ENCODE data around the gene PCDHGB6. TPM values are rescaled to one million over a fixed set of nuclear protein-coding genes. Genes with fewer than 3 reads are reported as not detected.
"Not testable (repeated sequence)": the region's sequence is repeated elsewhere in the genome, so short reads cannot be mapped to it uniquely, and the experiment has no call there.

Gene PCDHGB6
- total RNA-seq, 1 experiment from 2014 or later = not detected

GRCh38 chr5:141430332-141431113 lies 22.7 kb downstream of the PCDHGB6 start, which contains the start of gene PCDHGA12:
TSS of gene PCDHGA12 (plus strand) at chr5:141430507. CDS start at chr5:141430760, 253 bp downstream.
- DNase-seq = peak in 1 of 2 experiments; percentile 9
- no peaks in the 10 kb centered on the region for H3K4me1 ChIP-seq (replicated peaks; ENCODE audit: insufficient read depth)
- H3K27me3 ChIP-seq (ENCODE audit: insufficient read depth, low read depth) = peaks cover 28% of the 10 kb centered on the region
- H2AFZ ChIP-seq = no peak within 1 kb of the TSS
- H4K20me1 ChIP-seq (ENCODE audit: insufficient read depth) = no peaks in the 10 kb centered on the region
- POLR2A ChIA-PET (ENCODE audit: unreplicated experiment) = interaction anchor here (0.6 kb wide), 1 partner anchor 43 kb away, joined by 3 read pairs; no protein-coding TSS in a partner anchor
- H3K27ac ChIP-seq = no peak within 1 kb of the TSS
- no peaks in the 10 kb centered on the region for H3K79me2 ChIP-seq (ENCODE audit: low read depth)
- intact Hi-C loops (cut with micrococcal nuclease; ENCODE audit: unreplicated experiment) = no loop called here
- BruUV-seq (replicated peaks) = no TSS peak
- no peaks in the 10 kb centered on the region for H3F3A ChIP-seq (ENCODE audit: insufficient read depth, low read depth)
- H3K9me3 ChIP-seq (ENCODE audit: insufficient read depth, low read depth) = 0 out of 2 replicates have a peak, but pooled peaks cover 3% of the 10 kb centered on the region
- no peak within 1 kb of the TSS for H3K4me3 ChIP-seq
- TF ChIP-seq CTCF (conservative IDR thresholded peaks at IDR 0.05) (no peak), EZH2 (IDR thresholded peaks at IDR 0.05; ENCODE audit: low read depth) (no peak)
- H3K9me2 ChIP-seq (ENCODE audit: insufficient read depth) = no peaks in the 10 kb centered on the region
- H3K36me3 ChIP-seq (ENCODE audit: low read depth) = no peaks in the 10 kb centered on the region
- CTCF ChIA-PET = interaction anchor here (0.6 to 1.0 kb wide), 5 partner anchors 45 to 312 kb away, joined by 3 to 6 read pairs (median 4); no protein-coding TSS in a partner anchor
- H3K4me2 ChIP-seq = no peak within 1 kb of the TSS

GRCh38 chr5:141431286-141431685 lies 23.5 kb downstream of the PCDHGB6 start:
- no peaks in the 10 kb centered on the region for H3F3A ChIP-seq (ENCODE audit: insufficient read depth, low read depth)
- H3K79me2 ChIP-seq (ENCODE audit: low read depth) = no peaks in the 10 kb centered on the region
- 0 out of 2 replicates have a peak, but pooled peaks cover 3% of the 10 kb centered on the region for H3K9me3 ChIP-seq (ENCODE audit: insufficient read depth, low read depth)
- no peaks in the 10 kb centered on the region for H4K20me1 ChIP-seq (ENCODE audit: insufficient read depth)
- H3K4me3 ChIP-seq = no peak overlapping the region
- intact Hi-C loops (cut with micrococcal nuclease; ENCODE audit: unreplicated experiment) = no loop called here
- no peak for TF ChIP-seq CTCF (conservative IDR thresholded peaks at IDR 0.05)
- TF ChIP-seq EZH2 (IDR thresholded peaks at IDR 0.05; ENCODE audit: low read depth) = no peak
- no peak overlapping the region for H3K27ac ChIP-seq
- no TSS peak for BruUV-seq (replicated peaks)
- H3K4me1 ChIP-seq (replicated peaks; ENCODE audit: insufficient read depth) = no peaks in the 10 kb centered on the region
- H3K27me3 ChIP-seq (ENCODE audit: insufficient read depth, low read depth) = peaks cover 27% of the 10 kb centered on the region
- CTCF ChIA-PET = interaction anchor here (0.6 kb wide), 1 partner anchor 313 kb away, joined by 6 read pairs; no protein-coding TSS in a partner anchor
- H3K4me2 ChIP-seq = no peak overlapping the region
- POLR2A ChIA-PET (ENCODE audit: unreplicated experiment) = no interaction called here
- no peaks in the 10 kb centered on the region for H3K9me2 ChIP-seq (ENCODE audit: insufficient read depth)
- no peak for DNase-seq
- no peak overlapping the region for H2AFZ ChIP-seq
- H3K36me3 ChIP-seq (ENCODE audit: low read depth) = no peaks in the 10 kb centered on the region

- DNase-seq; H3K4me1 ChIP-seq (replicated peaks; ENCODE audit: insufficient read depth); BruUV-seq (replicated peaks); H3K79me2 ChIP-seq (ENCODE audit: low read depth); H3K36me3 ChIP-seq (ENCODE audit: low read depth); POLR2A ChIA-PET (ENCODE audit: unreplicated experiment); H3K9me2 ChIP-seq (ENCODE audit: insufficient read depth); intact Hi-C loops (cut with micrococcal nuclease; ENCODE audit: unreplicated experiment); H4K20me1 ChIP-seq (ENCODE audit: insufficient read depth); H3K9me3 ChIP-seq (ENCODE audit: insufficient read depth, low read depth); H3K4me3 ChIP-seq; CTCF ChIA-PET; H3K27ac ChIP-seq; H3F3A ChIP-seq (ENCODE audit: insufficient read depth, low read depth); H3K4me2 ChIP-seq; H2AFZ ChIP-seq: not testable (repeated sequence)
- peaks cover 20% of the 10 kb centered on the region; the same call in 1 of the 2 replicates for H3K27me3 ChIP-seq (ENCODE audit: insufficient read depth, low read depth)
Observed at GRCh38 chr5:141432308-141432707, 24.5 kb downstream of the PCDHGB6 start.

DNA sequence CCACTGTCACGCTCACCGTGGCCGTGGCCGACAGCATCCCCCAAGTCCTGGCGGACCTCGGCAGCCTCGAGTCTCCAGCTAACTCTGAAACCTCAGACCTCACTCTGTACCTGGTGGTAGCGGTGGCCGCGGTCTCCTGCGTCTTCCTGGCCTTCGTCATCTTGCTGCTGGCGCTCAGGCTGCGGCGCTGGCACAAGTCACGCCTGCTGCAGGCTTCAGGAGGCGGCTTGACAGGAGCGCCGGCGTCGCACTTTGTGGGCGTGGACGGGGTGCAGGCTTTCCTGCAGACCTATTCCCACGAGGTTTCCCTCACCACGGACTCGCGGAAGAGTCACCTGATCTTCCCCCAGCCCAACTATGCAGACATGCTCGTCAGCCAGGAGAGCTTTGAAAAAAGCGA lies 24.9 kb downstream of the PCDHGB6 start:
- DNase-seq; H3K79me2 ChIP-seq (ENCODE audit: low read depth); BruUV-seq (replicated peaks); H3F3A ChIP-seq (ENCODE audit: insufficient read depth, low read depth); H4K20me1 ChIP-seq (ENCODE audit: insufficient read depth); H3K36me3 ChIP-seq (ENCODE audit: low read depth); H3K27ac ChIP-seq; H2AFZ ChIP-seq; CTCF ChIA-PET; intact Hi-C loops (cut with micrococcal nuclease; ENCODE audit: unreplicated experiment); POLR2A ChIA-PET (ENCODE audit: unreplicated experiment); H3K9me3 ChIP-seq (ENCODE audit: insufficient read depth, low read depth); H3K4me1 ChIP-seq (replicated peaks; ENCODE audit: insufficient read depth); H3K4me3 ChIP-seq; H3K4me2 ChIP-seq; H3K9me2 ChIP-seq (ENCODE audit: insufficient read depth): not testable (repeated sequence)
- peaks cover 20% of the 10 kb centered on the region; the same call in 1 of the 2 replicates for H3K27me3 ChIP-seq (ENCODE audit: insufficient read depth, low read depth)

All from PC-9 (cell line).